Measurements from ENCODE around the gene ACTRT3.
"Not testable (repeated sequence)": the region's sequence is repeated elsewhere in the genome, so short reads cannot be mapped to it uniquely, and the experiment has no call there.

The ACTRT3 gene

DNA sequence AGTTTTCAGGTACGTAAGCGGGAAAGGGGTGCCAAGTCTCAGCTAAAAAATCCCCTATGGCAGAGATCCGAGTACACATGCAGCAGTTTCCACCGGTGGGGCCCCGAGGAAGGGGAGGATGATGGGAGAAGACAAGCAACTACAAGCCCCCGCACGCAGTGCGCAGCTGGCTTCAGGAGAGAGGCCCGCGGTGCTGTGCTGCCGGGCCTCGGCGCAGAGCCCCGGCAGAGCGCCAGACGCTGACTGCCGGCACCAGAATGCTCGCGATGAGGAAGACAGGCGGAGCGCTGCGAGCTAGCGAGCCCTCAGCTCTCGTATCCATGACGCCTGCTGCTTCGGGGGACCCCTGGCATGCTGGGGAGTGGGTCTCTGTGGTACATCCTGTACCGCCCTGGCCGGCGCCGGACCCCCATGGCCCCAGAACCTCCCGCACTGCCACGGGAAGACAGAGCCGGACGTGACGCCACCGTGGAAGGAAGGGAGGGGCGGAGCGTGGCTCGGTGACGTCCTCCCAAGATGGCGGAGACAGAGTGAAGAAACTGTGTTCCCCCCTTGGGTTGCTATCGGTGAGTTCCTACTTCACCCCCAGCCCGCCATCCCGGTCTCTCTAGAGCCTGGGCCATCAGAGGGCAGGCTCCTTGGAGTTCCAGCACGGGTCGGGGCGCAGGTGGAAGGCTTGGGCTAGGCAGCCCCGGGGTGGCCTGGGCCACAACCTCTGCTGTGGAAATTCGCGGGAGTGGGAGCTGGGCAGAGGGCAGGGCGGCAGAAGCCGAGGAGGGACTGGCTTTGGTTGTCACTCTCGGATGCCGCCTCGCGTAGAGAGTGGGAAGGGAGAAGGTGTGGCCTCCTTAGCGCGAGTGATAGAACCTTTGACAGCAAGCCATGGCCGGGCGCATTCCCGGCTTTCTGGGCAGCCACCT lies 3.8 kb upstream of the ACTRT3 start, which contains the start of gene MYNN:
Gene MYNN, plus strand, starts transcription at position 500 of the 920 bp plus-strand sequence. CDS start 900 bp downstream, outside the sequence.
- DNase-seq, result peak; percentile 90

DNA sequence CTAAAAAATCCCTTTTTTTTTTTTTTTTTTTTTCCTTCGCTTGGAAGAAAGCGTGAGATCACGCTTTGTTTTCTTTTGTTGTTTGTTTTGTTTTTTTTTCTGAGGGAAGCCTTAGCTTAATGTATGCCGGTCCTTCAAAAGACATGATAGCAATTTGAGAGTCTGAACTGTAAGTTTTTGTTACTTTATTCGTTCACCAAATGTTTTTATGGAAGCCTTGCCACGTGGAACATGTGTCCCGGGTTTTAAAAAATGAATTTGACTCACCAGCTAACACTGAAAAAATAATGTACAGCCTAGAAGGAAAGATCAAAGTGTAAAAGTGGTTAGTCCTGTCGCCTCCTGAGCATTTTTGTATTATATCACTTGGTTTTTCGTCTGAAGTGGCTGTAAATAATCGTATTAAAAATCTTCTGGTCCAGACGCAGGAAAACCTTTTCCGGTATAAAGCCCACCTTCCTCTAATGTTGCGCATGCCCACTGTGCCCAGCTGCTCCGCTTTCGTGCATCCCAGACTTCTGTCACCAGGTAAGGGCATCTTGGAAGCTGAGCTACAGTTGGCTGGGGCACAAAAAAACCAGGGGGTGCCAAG lies 3.0 kb upstream of the ACTRT3 start:
- peak; percentile 80 for DNase-seq

DNA sequence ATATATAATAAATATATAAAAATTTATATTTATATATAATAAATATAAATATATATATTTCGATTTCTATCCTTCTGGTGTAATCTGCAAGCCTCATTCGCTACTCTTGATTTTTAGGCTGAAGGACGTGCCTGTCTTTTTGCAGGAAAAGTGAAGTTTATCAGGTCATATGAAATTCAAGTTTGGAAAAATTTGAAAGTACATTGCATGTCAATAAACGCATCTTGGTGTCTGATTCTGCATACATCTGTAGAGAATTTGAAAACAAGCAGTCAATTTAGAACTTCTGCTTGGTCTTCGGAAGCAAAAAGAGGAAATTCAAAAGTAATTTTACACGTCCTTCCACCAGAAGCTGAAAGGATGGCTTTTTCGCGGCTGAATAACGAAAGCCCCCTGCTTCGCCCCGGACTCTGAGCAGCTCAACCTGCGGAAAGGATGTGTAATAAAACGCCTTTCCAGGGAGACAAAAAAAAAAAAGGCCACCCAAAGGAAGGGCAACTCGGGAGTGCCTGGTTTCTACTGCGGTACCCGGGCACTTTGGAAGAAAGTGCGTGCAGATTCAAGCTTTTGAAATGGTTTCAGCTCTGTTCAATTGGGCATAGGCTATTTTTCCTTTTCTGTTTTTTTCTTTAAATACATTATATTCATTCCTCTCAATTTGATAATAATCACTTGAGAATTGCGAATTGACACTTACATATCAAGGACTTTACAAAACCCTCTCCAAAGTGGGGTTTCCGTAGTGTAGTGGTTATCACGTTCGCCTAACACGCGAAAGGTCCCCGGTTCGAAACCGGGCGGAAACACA lies 2.3 kb upstream of the ACTRT3 start:
- DNase-seq, result peak; percentile 82

DNA sequence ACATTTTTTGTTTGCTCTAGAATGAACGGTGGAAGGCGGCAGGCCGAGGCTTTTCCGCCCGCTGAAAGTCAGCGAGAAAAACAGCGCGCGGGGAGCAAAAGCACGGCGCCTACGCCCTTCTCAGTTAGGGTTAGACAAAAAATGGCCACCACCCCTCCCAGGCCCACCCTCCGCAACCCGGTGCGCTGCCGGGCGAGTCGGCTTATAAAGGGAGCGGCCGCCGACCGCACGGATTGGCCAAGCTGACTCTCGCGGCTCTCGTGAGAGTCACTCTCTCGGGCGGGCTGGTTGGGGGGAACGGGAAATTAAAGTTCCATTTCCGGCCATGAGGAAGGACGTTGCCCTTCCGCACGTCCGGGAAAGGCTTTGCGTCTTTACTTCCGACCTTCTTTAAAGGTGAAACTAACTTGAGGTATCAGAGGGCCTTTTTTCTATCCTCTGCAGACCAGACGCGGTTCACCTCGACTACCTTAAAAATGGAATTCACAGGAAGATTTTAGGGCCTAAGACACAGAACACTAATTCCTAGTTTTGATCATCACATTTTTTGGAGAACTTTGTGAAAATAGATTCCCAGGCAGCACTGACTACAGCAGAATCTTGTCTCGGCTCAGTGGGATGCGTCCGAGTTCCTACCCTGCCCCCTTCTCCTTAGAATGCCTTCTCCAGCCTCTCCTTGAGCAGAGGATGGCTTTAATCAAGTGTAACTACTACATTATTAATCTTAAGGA lies 4.3 kb downstream of the ACTRT3 start, which contains the start of gene TERC:
Gene TERC, minus strand, starts transcription at position 179 of the 731 bp plus-strand sequence.
- DNase-seq, result peak; percentile 93

DNA sequence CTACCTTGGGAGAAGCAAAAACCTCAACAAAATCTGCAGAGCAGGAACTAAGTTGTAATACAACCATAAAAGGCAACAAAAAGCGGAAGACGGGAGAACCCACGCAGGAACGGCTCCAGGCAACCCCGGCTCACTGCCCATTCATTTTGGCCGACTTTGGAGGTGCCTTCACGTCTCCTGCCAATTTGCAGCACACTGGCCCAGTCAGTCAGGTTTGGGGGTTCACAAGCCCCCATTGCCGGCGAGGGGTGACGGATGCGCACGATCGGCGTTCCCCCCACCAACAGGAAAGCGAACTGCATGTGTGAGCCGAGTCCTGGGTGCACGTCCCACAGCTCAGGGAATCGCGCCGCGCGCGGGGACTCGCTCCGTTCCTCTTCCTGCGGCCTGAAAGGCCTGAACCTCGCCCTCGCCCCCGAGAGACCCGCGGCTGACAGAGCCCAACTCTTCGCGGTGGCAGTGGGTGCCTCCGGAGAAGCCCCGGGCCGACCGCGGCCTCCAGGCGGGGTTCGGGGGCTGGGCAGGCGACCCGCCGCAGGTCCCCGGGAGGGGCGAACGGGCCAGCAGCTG lies 5.0 kb downstream of the ACTRT3 start:
- DNase-seq, result peak; percentile 48

DNA sequence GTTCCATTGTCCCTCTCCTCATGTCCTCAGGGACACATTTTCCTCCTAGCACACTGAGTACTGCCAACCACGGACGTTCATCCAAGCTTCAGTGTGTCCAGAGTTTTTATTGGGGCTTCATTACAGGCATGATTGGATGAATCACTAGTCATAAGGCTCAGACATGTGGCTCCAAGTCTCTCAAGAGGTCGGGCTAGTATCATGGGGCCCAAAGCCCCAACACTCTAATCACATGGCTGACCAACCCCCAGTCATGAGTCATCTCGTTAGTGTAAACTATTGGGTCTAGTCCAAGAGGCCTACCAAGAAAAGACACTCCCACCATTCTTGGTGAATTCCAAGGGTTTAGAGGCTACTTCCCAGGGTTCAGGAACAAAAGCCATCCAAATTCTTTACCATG lies 8.9 kb downstream of the ACTRT3 start:
- peak; percentile 25 for DNase-seq

DNA sequence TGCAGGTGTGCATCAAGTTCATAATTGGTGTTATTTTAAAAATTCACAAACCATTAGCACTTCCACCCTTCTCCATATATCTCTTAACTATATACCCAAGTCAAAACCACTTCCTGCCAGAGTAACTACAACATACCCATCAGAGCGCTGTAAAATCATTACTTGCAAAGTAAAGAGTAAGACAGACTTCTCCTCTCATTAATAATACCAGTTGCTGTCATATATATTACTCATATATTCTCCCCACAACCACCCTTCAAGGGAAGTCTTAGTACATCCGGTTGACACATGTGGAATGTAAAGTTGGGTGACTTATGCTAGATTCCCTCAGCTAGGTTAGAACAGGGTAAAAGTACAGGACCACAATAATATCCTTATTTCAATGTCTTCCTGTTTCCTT lies 10.1 kb downstream of the ACTRT3 start:
- peak; percentile 65 for DNase-seq

DNA sequence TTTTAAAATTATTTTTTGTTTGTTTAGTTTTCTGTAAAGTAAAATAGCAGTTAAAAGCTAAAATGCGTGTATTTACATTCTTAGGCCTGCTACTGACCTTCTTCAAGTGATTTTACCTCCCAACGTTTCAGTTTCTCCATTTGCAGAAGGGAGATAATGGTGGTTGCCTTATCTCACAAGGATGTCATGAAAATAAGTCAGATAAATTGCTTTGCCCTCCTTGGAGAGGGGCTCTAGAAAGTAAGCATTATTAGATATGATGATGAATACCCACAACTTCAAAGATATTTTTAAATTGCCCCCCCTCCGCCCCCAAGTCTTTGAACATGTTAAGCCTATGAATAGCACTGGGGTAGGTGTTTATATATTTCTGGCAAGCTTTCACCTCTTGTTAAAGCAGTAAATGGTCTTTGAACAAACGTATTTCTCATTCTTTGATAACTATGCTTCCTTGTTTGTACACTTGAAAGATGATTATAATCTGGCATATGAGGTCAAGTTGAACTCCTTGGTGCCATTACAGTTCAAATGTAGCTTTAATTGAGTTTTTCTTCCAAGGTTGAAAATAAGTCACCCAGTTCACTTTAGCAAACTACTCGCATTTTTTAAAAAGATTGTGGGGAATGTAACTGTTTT lies 10.9 kb downstream of the ACTRT3 start:
- DNase-seq, result no peak

DNA sequence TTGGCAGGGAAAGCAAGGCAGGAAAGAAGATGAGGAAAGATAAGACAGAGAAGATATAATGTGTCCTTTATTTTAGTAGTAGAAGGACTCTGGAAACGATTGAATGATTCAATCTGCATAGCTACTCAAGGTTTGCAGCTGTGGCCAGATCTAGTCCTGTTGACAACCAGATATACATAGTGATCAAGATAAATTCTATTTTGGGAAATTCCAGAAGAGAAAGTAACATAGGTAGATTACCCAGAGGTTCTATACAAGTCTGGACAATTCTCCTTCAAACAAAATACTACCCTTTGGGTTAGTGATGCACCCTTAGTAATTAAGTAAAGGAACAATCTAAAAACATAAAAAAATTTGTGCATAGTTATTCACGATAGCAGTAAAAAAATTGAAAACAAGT lies 13.9 kb downstream of the ACTRT3 start:
- DNase-seq, result no peak

DNA sequence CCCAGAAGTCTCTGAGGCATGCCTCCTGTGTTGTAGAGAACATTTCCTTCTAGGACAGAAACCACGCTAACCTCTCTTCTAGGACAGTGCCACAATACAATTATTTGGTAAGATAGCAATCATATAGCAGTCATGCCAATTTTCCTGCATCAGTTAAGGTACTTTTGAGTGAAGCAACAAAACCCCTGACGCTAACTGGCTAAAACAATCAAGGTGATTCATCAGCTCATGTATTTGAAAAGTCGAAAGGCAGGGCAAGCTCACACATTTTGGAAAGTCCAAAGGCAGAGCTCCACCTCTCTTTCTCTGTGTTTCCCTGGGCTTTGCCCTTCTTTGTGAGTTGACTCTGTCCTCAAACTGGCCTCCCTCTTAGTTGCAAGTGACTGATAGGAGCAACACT lies 14.7 kb downstream of the ACTRT3 start:
- DNase-seq, result no peak

DNA sequence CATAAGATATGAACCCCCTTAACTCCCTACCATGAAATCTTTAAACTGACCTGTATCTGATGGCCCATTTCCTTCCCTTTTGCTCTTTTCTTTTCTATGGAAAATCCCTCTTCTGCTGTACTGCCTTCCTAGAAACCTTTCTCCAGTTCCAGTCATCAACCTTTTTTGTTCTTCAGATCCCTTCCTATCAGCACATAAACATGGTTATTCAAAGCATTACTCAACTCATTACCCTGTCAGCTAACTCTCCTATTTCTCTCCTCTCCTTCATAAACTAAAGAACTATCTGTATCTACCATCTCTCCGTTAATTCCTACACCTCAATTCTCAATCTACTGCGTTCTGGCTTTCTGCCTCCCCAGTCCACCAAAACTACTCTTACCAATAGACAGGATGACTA lies 17.5 kb downstream of the ACTRT3 start:
- DNase-seq, result no peak

DNA sequence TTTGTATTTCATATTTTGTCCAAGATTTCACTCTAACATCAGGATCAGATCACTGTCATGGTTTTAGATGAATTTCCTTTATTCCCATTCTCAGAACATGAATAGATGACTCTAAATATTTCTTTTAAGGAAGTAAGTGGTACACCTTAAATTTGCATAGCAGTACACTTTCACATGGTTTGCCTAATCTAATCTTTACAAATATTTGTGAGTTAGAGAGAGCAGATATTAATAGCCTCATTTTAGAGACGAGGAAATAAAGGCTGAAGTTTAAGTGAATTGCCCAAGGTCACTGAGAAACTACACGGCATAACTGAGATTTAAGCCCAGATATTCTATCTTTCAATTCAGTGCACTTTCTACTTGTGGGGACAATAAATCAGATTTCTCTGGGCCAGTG lies 18.7 kb downstream of the ACTRT3 start:
- no peak for DNase-seq

DNA sequence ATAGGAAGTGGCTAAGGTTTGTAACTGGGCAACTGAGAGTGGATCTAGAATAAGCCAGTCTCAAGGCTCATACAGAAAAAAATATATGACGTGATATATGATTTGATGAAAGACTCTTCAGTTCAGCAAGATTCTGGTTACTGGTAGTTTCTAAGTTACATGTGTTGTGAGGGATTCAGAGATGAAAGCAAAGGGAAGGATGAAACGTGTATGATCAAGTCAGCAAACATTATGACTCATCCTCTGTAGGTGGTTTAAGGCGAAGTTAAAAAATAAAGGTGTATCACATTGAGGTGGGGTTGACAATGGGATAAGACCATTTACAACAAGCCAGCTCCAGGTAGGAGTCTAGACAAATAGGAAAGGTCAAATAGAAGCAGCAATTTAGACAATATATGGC lies 20.7 kb downstream of the ACTRT3 start:
- DNase-seq, result no peak

DNA sequence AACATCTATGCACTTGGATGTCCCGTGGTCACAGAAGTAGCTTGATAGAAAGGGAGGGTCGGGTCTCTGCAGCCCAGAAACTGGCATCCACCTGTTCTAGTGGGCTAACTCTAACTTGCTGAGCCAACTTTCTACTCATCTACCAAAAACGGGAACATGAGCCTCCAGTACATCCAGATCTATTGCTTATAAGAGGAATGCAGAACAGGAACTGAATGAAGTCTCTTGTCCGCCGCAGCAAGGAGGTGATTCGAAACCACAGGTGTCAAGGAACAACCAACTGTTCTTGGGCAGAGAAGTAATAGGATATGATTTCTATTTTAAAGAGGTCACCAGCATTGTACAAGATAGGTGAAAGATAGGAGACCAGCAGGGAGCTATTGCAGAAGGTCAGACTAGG lies 22.4 kb downstream of the ACTRT3 start:
- no peak for DNase-seq

DNA sequence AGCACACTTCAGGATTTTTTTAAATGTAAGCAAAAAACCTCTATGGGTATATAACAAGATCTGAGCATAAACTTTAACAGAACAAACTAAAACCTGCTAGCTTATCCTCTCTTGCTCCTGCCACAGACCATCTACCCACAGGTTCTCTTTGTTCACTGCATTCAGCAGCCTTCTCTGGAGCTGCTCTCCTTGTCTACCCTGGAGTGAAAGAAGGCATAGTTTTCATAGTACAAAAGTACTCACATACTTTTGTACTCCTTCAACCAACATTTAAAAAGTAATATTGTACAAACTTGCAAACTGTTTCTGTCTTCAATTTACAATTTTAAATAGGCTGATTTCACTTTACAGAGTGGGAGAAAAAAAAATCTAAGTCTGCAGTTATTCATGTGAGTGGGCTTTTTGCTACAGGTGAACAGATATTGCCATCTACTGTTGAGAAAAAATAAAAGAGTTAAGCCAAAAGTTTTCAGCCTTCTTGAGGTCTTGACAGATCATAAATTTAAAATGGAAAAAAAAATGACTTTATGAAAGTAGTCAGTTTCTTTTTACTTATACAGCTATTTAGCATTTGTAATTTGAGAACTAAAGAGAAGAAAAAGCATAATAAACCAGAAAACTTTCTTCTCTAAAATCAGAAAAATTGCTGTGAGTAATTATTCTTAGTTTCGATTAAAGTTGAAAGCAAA lies 24.9 kb downstream of the ACTRT3 start:
- DNase-seq, result peak; percentile 15

DNA sequence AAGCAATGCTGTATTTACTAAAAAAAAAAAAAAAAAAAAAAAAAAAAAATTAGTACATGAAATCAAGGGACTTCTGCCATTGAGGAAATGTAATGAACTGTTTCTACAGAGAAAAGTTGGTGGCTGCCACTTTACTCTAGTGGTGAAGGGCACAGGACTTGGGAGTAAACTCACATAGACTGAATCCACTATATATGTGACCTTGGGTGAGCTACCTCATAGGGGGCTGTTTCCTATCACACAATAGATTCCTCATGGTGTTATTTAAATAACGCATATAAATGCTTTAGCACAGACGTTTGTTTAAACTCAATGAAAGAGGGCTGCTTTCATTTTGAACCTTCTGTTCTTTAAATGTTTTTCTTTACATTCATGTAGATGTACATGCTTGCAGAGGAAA lies 30.3 kb downstream of the ACTRT3 start:
- no peak for DNase-seq

DNA sequence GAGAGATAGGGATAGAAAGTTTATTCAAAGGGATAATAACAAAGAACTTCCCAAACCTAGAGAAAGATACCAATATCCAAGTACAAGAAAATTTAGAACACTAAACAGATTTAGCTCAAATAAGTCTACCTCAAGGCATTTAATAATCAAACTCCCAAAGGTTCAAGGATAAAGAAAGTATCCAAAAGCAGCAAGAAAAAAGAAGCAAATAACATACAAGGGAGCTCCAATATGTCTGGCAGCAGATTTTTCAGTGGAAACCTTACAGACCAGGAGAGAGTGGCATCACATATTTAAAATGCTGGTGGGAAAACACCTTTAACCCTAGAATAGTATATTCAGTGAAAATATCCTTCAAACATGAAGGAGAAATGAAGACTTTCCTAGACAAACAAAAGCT lies 37.5 kb downstream of the ACTRT3 start:
- DNase-seq, result not testable (repeated sequence)

DNA sequence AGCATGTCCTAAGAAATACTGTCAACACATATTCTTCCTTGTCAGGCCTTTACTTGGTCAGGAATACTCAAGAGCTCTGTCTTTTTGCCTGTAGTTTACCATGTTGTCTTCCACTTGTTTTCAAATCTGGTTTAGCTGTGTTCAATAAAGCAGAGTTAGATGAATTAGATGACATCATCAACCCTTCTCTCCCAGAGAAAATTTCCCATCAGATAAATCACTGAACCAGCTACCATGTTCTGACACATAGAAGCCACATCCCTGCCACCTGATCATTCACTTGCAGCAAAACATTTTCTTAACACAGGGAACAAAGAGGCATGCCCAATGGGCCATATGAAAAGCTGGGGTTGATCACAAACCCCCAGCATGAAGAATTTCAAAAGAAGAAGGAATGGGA lies 46.6 kb downstream of the ACTRT3 start:
- no peak for DNase-seq

DNA sequence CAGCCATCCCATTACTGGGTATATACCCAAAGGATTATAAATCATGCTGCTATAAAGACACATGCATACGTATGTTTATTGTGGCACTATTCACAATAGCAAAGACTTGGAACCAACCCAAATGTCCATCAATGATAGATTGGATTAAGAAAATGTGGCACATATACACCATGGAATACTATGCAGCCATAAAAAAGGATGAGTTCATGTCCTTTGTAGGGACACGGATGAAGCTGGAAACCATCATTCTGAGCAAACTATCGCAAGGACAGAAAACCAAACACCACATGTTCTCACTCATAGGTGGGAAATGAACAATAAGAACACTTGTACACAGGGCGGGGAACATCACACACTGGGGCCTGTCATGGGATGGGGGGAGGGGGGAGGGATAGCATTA lies 50.9 kb downstream of the ACTRT3 start:
- DNase-seq, result not testable (repeated sequence)

Measured in fibroblast of skin of scalp (primary cell).